Heart left ventricle (tissue), 16 donors: ENCODE results near the gene CNOT3. TPM values are rescaled to one million over a fixed set of nuclear protein-coding genes. Genes with fewer than 3 reads are reported as not detected.

Experiments used
- ATAC-seq, 4 donors: fragments of 200-7000 bp; cut with Tn5 transposase; one replicate each; pipeline ENCODE4 v1.9.1; 2020 to 2022; ENCODE audit warnings: moderate library complexity in 4 of 4, mild to moderate bottlenecking in 3 of 4, moderate number of reproducible peaks in 1 of 4
- DNase-seq, 5 donors: peaks; one replicate each; pipeline ENCODE4 v3.0.0-alpha.2; 2020
- H3K27ac ChIP-seq, 12 donors: fragments of 200-600 bp; sonication (generic) in 4 of 12; one replicate each; pipeline versions ENCODE4 v1.5.0 to v1.8.0; 2016 to 2022; ENCODE audit warnings: mild to moderate bottlenecking in 2 of 12
- H3K27me3 ChIP-seq, 9 donors: fragments of 200-600 bp; sonication (generic) in 2 of 9; one replicate each; pipeline versions ENCODE4 v1.5.1 to v1.8.0; 2016 to 2022; ENCODE audit warnings: mild to moderate bottlenecking in 3 of 9
- H3K36me3 ChIP-seq, 9 donors: fragments of 200-600 bp; sonication (generic) in 2 of 9; one replicate each; pipeline versions ENCODE4 v1.5.0 to v1.8.0; 2018 to 2022; ENCODE audit warnings: mild to moderate bottlenecking in 2 of 9
- H3K4me1 ChIP-seq, 12 donors: fragments of 200-600 bp; sonication (generic) in 4 of 12; one replicate each; pipeline versions ENCODE4 v1.5.0 to v1.8.0; 2016 to 2022; ENCODE audit warnings: mild to moderate bottlenecking in 3 of 12
- H3K4me3 ChIP-seq, 12 donors: fragments of 200-600 bp; sonication (generic) in 4 of 12; one replicate each; pipeline versions ENCODE4 v1.5.0 to v1.8.0; 2017 to 2022; ENCODE audit warnings: mild to moderate bottlenecking in 9 of 12, moderate library complexity in 4 of 12
- H3K9me3 ChIP-seq, 12 donors: fragments of 200-600 bp; sonication (generic) in 4 of 12; one replicate each; pipeline versions ENCODE4 v1.5.0 to v1.8.0; 2016 to 2022; ENCODE audit warnings: mild to moderate bottlenecking in 1 of 12
- CTCF ChIP-seq, 12 donors: fragments of 200-600 bp; sonication (generic) in 4 of 12; IDR thresholded peaks; one replicate each; pipeline versions ENCODE4 v1.5.0 to v1.8.0; 2018 to 2022; ENCODE audit warnings: antibody characterized with exemption in 12 of 12, mild to moderate bottlenecking in 5 of 12
- POLR2A ChIP-seq, 2 donors: fragments of 450-650 bp; IDR thresholded peaks; one replicate each; pipeline ENCODE4 v1.6.1; 2017; ENCODE audit warnings: antibody characterized with exemption in 2 of 2, mild to moderate bottlenecking in 2 of 2, moderate library complexity in 2 of 2
- WGBS, 4 donors: extraction: QIAGEN DNeasy Blood & Tissue Kit in 2 of 4; methylation state at CpG; one replicate each; pipeline versions ENCODE4 v1.1.5 to v1.1.7; 2013 to 2018; 5-methylcytosine and 5-hydroxymethylcytosine counted together
- intact Hi-C, 10 donors: fragments of 100-400 bp; cut with DNase I; formaldehyde crosslinking; loops; one replicate each; pipeline versions ENCODE4 v1.11.1 to v1.14.2; 2022
- polyA plus RNA-seq, 2 donors: library from polyadenylated mRNA; stranded (reverse); fragments of 200-250 nt; gene quantifications; one replicate each; pipeline ENCODE4 v1.2.3, GENCODE V29; 2013
- total RNA-seq, 9 donors: library from RNA; depleted of rRNA in 2 of 9; stranded (reverse); fragments of >200 nt in 2 of 9; fragmentation: NEBNext Ultra II Directional in 3 of 9; extraction: Animal tissue kit (Norgen Biotek cat#: 25700) in 3 of 9; gene quantifications; one replicate each; pipeline versions ENCODE4 v1.1.0 to v1.2.4, GENCODE V29; 2016 to 2023
- donor health status: ischemic (EF 13 %, LVEDD 7.1; RV severe dilation, severe dysfunction).
- donor health status: healthy with polysubstance abuse.
- donor health status: DM: no; HTN: yes; CAD: no.
- donor health status: DM: no; HTN: no; CAD: no.
- donor health status: ischemic (EF 25% LVEDD 6.9; RV normal size, moderate dysfunction).
- donor health status: ischemic (EF 25% LVEDD 5.7; RV mildly dilated, moderate dysfunction).
- donor health status: healthy.
- donor health status: DM: yes; HTN: yes; CAD: no.
- donor health status: ischemic (EF 35%, LVEDD 5.7; RV mildly dilated, moderate dysfunction).
- donor health status: nonischemic (EF 11% LVEDD 7.7; RV severe dilation, severe dysfunction).
- donor health status: DM: yes; HTN: yes; CAD: no.
- donor health status: PGD.
- donor health status: ischemic (EF 29% LVEDD 5.4; RV normal size, mild dysfunction).
- donor health status: nonischemic (EF 23%, LVEDD 6.1; RV moderate dilation, normal function).

CNOT3 gene
- total and polyA plus RNA-seq, 11 donors: 12.6 to 28.2 (median 18.1) TPM

- no peaks in the 10 kb centered on the region for H3K27me3 ChIP-seq
- DNase-seq (peak in 4 of 5 donors; percentile 59 to 81 (median 72)), ATAC-seq (peak; percentile 34 to 80 (median 58))
- TF ChIP-seq CTCF (IDR thresholded peaks at IDR 0.05) (peak in 1 of 12 donors; percentile 14), POLR2A (IDR thresholded peaks at IDR 0.05) (no peak)
- H3K36me3 ChIP-seq: peaks cover 7 to 100% (median 100%) of the 10 kb centered on the region in 9 donors
- WGBS, 4 donors: 62 to 84% (median 74%) methylated on average over 3 of the region's 3 CpGs
- H3K4me1 ChIP-seq: peaks cover 0 to 19% (median 0%) of the 10 kb centered on the region in 12 donors
- intact Hi-C loops: no loop called here
- H3K4me3 ChIP-seq: no peak overlapping the region
- H3K9me3 ChIP-seq: no peaks in the 10 kb centered on the region
- peak overlapping the region in 7 of 12 donors; percentile 12 to 42 (median 34) for H3K27ac ChIP-seq
Measured at GRCh38 chr19:54147676-54148075, 10.1 kb downstream of the CNOT3 start.

- no peaks in the 10 kb centered on the region for H3K27me3 ChIP-seq
- no peak overlapping the region for H3K4me3 ChIP-seq
- peak overlapping the region in 8 of 12 donors; percentile 12 to 42 (median 34) for H3K27ac ChIP-seq
- peaks cover 7 to 100% (median 100%) of the 10 kb centered on the region in 9 donors for H3K36me3 ChIP-seq
- 61 to 82% (median 78%) methylated on average over 9 to 19 of the region's 19 CpGs for WGBS, 4 donors
- ATAC-seq (peak in 2 of 4 donors; percentile 4 to 28), DNase-seq (no peak)
- H3K9me3 ChIP-seq: no peaks in the 10 kb centered on the region
- intact Hi-C loops: no loop called here
- TF ChIP-seq POLR2A (IDR thresholded peaks at IDR 0.05) (no peak), CTCF (IDR thresholded peaks at IDR 0.05) (no peak)
- peaks cover 0 to 19% (median 0%) of the 10 kb centered on the region in 12 donors for H3K4me1 ChIP-seq
Measured at GRCh38 chr19:54148158-54148557, 10.6 kb downstream of the CNOT3 start.

- Histone ChIP-seq H3K27ac (no peak overlapping the region), H3K4me3 (no peak overlapping the region), H3K36me3 (peaks cover 7 to 100% (median 100%) of the 10 kb centered on the region in 9 donors), H3K9me3 (no peaks in the 10 kb centered on the region), H3K27me3 (no peaks in the 10 kb centered on the region), H3K4me1 (peaks cover 0 to 19% (median 1%) of the 10 kb centered on the region in 12 donors)
- ATAC-seq: no peak
- WGBS, 4 donors: 79 to 83% (median 82%) methylated on average over 12 of the region's 12 CpGs
- no peak for DNase-seq
- TF ChIP-seq POLR2A (IDR thresholded peaks at IDR 0.05) (no peak), CTCF (IDR thresholded peaks at IDR 0.05) (no peak)
- intact Hi-C loops: no loop called here
Measured at GRCh38 chr19:54149021-54149812, 11.7 kb downstream of the CNOT3 start.

- no peak for ATAC-seq
- Histone ChIP-seq H3K9me3 (no peaks in the 10 kb centered on the region), H3K4me1 (peaks cover 0 to 18% (median 6%) of the 10 kb centered on the region in 12 donors), H3K36me3 (peaks cover 1 to 100% (median 100%) of the 10 kb centered on the region in 9 donors), H3K4me3 (no peak overlapping the region), H3K27me3 (no peaks in the 10 kb centered on the region), H3K27ac (no peak overlapping the region)
- 82 to 89% (median 87%) methylated on average over 23 of the region's 23 CpGs for WGBS, 4 donors
- no peak for DNase-seq
- TF ChIP-seq POLR2A (IDR thresholded peaks at IDR 0.05) (no peak), CTCF (IDR thresholded peaks at IDR 0.05) (no peak)
- intact Hi-C loops: no loop called here
Measured at GRCh38 chr19:54151362-54152035, 13.9 kb downstream of the CNOT3 start.
